ENCODE data around the gene LRRC1. TPM values are rescaled to one million over a fixed set of nuclear protein-coding genes. Genes with fewer than 3 reads are reported as not detected.

LRRC1 gene
- total RNA-seq, 1 experiment from 2014 or later, result 10.3 TPM

GRCh38 chr6:53822401-53823125, 27.8 kb downstream of the LRRC1 start:
- no peaks in the 10 kb centered on the region for H3K27me3 Mint-ChIP-seq (ENCODE audit: low read depth)
- no peak overlapping the region for H3K4ac ChIP-seq (ENCODE audit: low read depth, low read length)
- no peak overlapping the region for H2BK20ac ChIP-seq (ENCODE audit: low read depth, low read length, poor library complexity, severe bottlenecking)
- no peak overlapping the region for H4K91ac ChIP-seq (ENCODE audit: insufficient read length, low read depth, low read length)
- H4K5ac ChIP-seq (ENCODE audit: insufficient read length, low read depth, low read length), result no peak overlapping the region
- H3K4me3 Mint-ChIP-seq, result no peak overlapping the region
- no peak overlapping the region for H3K18ac ChIP-seq (ENCODE audit: insufficient read length, low read depth, low read length)
- no peak for TF ChIP-seq CTCF (conservative IDR thresholded peaks at IDR 0.05)
- WGBS (ENCODE audit: extremely low coverage, insufficient read length, low lambda C conversion rate), result no CpG with 5 or more reads among the region's 10 CpGs
- H3K36me3 Mint-ChIP-seq (ENCODE audit: insufficient read depth in 1 of 3, low read depth in 3 of 3), result no peaks in the 10 kb centered on the region
- no peak overlapping the region for H3K9ac ChIP-seq (ENCODE audit: extremely low read depth, insufficient read length, low read length)
- no peaks in the 10 kb centered on the region for H3K9me3 Mint-ChIP-seq
- no peak overlapping the region for H3K14ac ChIP-seq (ENCODE audit: insufficient read depth, low read length)
- no peaks in the 10 kb centered on the region for H3K23me2 ChIP-seq (ENCODE audit: insufficient read length, low read depth, low read length, poor library complexity, severe bottlenecking)
- H2BK12ac ChIP-seq (ENCODE audit: insufficient read length, low read depth, low read length), result no peak overlapping the region
- H2BK15ac ChIP-seq (ENCODE audit: low read depth, low read length), result no peak overlapping the region
- no peaks in the 10 kb centered on the region for H3K9me3 ChIP-seq (ENCODE audit: control insufficient read depth, low read depth, low read length)
- no peak overlapping the region for H4K8ac ChIP-seq (replicated peaks; ENCODE audit: insufficient read length, low read depth, low read length)
- no peak overlapping the region for H3K27ac ChIP-seq (ENCODE audit: insufficient read length, low read depth, low read length)
- H2AK5ac ChIP-seq (ENCODE audit: insufficient read length, low read length), result no peak overlapping the region
- H2BK5ac ChIP-seq (ENCODE audit: insufficient read length, low read length), result no peak overlapping the region
- no peak overlapping the region for H2AFZ ChIP-seq (ENCODE audit: low read length)
- no peak overlapping the region for H3T11ph ChIP-seq (ENCODE audit: low read length)
- H3K23ac ChIP-seq (ENCODE audit: insufficient read length, low read depth, low read length), result no peak overlapping the region
- no peak overlapping the region for H3K27ac Mint-ChIP-seq
- H3K79me2 ChIP-seq (ENCODE audit: insufficient read depth, low read length), result peaks cover 4% of the 10 kb centered on the region; the same call in 1 of the 2 replicates
- H2BK120ac ChIP-seq (ENCODE audit: low read depth, low read length, poor library complexity, severe bottlenecking), result no peak overlapping the region
- H3K56ac ChIP-seq (ENCODE audit: insufficient read length, low read depth, low read length), result no peak overlapping the region
- H3K4me2 ChIP-seq (ENCODE audit: insufficient read depth, insufficient read length, low read length), result no peak overlapping the region
- no peaks in the 10 kb centered on the region for H4K20me1 ChIP-seq (ENCODE audit: control insufficient read depth, insufficient read depth, insufficient read length)
- peaks cover 3% of the 10 kb centered on the region; the same call in 1 of the 2 replicates for H3K4me1 ChIP-seq (ENCODE audit: insufficient read depth, low read length)
- H3K79me1 ChIP-seq (ENCODE audit: insufficient read depth, low read depth, low read length, poor library complexity, severe bottlenecking), result no peaks in the 10 kb centered on the region
- H3K4me1 Mint-ChIP-seq, result peaks cover 12 to 16% of the 10 kb centered on the region in 2 experiments
- no peaks in the 10 kb centered on the region for H3K27me3 ChIP-seq (ENCODE audit: insufficient read depth, low read length)
- DNase-seq, result no peak

Data from H9 (cell line).